ENCODE data around the gene MTERF1.

GRCh38 chr7:91894781-91895480, 14.4 kb upstream of the MTERF1 start:
- no peak for TF ChIP-seq EZH2 (IDR thresholded peaks at IDR 0.05; ENCODE audit: insufficient read depth, poor library complexity, severe bottlenecking)
- no peak for TF ChIP-seq EZH2phosphoT487 (IDR thresholded peaks at IDR 0.05; ENCODE audit: insufficient read depth, low read depth)

Data from GM23248 (cell line).